ENCODE measurements around the gene IGF2BP2.

IGF2BP2 gene

DNA sequence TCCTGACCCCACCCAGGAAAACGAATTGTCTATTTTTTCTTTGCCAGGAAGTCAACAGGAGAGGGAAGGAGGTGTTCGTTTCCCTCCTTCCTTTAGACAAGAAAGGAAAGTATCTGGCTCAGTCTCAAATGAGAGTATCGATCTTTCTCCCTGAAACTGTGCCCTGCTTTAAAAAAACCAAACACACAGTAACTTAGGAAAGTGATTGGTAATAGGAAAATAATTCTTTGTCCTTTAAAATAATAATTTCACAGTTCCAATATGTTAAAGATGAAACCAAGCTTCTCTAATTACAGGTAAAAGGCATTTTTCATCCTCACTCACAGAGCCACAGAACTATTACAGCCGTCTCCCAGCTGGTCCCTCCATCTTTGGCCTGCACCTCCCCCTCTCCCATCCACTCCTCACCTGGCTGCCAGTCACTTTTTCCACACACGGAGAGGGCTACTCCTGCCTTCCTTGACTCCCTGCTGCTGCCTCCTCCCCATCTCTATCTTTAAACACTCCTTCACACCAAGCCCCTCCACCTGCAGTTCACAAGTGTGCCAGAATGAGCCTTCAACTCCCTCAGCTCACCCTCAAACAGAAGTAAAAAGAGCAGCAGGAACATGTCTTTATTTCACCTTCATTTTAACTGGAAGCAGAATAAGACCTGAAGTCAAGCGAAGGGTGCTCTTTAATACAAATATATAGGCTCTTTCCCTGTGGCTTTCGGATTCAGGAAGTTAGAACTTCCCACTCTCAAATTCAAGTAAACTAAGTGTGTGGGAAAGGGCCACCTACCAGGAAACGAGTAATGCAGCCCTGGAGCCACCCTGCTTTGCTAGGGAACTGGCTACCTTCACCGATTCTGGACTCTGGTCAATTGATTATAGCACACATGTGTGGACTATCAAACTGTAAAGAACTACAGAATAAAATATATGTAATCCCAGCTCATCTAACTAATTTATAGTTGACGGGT is 122.3 kb downstream of the IGF2BP2 start:
- TF ChIP-seq CREB1 (IDR thresholded peaks at IDR 0.05; ENCODE audit: low read depth), result no peak
- TF ChIP-seq RAD21 (IDR thresholded peaks at IDR 0.05; ENCODE audit: low read depth), result no peak
- TF ChIP-seq, protein P1, sequence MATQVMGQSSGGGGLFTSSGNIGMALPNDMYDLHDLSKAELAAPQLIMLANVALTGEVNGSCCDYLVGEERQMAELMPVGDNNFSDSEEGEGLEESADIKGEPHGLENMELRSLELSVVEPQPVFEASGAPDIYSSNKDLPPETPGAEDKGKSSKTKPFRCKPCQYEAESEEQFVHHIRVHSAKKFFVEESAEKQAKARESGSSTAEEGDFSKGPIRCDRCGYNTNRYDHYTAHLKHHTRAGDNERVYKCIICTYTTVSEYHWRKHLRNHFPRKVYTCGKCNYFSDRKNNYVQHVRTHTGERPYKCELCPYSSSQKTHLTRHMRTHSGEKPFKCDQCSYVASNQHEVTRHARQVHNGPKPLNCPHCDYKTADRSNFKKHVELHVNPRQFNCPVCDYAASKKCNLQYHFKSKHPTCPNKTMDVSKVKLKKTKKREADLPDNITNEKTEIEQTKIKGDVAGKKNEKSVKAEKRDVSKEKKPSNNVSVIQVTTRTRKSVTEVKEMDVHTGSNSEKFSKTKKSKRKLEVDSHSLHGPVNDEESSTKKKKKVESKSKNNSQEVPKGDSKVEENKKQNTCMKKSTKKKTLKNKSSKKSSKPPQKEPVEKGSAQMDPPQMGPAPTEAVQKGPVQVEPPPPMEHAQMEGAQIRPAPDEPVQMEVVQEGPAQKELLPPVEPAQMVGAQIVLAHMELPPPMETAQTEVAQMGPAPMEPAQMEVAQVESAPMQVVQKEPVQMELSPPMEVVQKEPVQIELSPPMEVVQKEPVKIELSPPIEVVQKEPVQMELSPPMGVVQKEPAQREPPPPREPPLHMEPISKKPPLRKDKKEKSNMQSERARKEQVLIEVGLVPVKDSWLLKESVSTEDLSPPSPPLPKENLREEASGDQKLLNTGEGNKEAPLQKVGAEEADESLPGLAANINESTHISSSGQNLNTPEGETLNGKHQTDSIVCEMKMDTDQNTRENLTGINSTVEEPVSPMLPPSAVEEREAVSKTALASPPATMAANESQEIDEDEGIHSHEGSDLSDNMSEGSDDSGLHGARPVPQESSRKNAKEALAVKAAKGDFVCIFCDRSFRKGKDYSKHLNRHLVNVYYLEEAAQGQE (IDR thresholded peaks at IDR 0.05; ENCODE audit: low read depth), result no peak
- no peak for TF ChIP-seq EGR1 (IDR thresholded peaks at IDR 0.05)
- TF ChIP-seq YY1 (IDR thresholded peaks at IDR 0.05; ENCODE audit: low read depth), result 0 out of 2 replicates have a peak, but pooled peaks have one; percentile 19
- TF ChIP-seq TAF1 (IDR thresholded peaks at IDR 0.05; ENCODE audit: low read depth), result no peak

- TF ChIP-seq TCF12 (IDR thresholded peaks at IDR 0.05; ENCODE audit: low read depth), result no peak
- no peak for TF ChIP-seq EP300 (IDR thresholded peaks at IDR 0.05; ENCODE audit: borderline replicate concordance)
- no peak for TF ChIP-seq TEAD4 (IDR thresholded peaks at IDR 0.05)
- TF ChIP-seq TAF1 (IDR thresholded peaks at IDR 0.05; ENCODE audit: low read depth), result no peak
- no peak for TF ChIP-seq EGR1 (IDR thresholded peaks at IDR 0.05)
- no peak for TF ChIP-seq FOXM1 (IDR thresholded peaks at IDR 0.05; ENCODE audit: borderline replicate concordance, low read depth)
- TF ChIP-seq, protein P2, sequence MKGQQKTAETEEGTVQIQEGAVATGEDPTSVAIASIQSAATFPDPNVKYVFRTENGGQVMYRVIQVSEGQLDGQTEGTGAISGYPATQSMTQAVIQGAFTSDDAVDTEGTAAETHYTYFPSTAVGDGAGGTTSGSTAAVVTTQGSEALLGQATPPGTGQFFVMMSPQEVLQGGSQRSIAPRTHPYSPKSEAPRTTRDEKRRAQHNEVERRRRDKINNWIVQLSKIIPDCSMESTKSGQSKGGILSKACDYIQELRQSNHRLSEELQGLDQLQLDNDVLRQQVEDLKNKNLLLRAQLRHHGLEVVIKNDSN (IDR thresholded peaks at IDR 0.05), result no peak
- no peak for TF ChIP-seq ZBTB7A (IDR thresholded peaks at IDR 0.05; ENCODE audit: low read depth)
- TF ChIP-seq, protein P1 (IDR thresholded peaks at IDR 0.05; ENCODE audit: low read depth), result no peak
- no peak for TF ChIP-seq RAD21 (IDR thresholded peaks at IDR 0.05; ENCODE audit: low read depth)
- TF ChIP-seq YY1 (IDR thresholded peaks at IDR 0.05; ENCODE audit: low read depth), result no peak
- no peak for TF ChIP-seq CREB1 (IDR thresholded peaks at IDR 0.05; ENCODE audit: low read depth)
Measured at GRCh38 chr3:185701611-185702261, 123.1 kb downstream of the IGF2BP2 start.

DNA sequence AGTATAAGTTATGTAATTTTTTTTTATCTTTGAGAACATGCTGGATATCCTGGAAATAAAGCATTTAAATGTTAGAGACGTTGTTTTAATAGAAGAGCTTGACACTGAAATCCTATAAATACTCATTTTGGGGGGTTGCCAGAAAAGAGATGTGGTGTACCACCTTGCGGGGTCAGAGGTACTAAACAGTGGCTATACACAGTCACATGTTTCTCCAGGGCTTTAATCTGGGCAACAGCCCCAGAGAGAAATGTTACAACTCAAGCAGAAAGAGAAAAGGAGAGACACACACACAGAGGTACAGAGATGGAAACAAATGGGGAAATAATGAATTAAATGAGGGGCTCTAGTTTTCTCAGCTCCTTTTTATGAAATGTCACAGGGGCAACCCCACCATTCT is 124.9 kb downstream of the IGF2BP2 start:
- TF ChIP-seq TCF12 (IDR thresholded peaks at IDR 0.05; ENCODE audit: low read depth), result no peak
- no peak for TF ChIP-seq RAD21 (IDR thresholded peaks at IDR 0.05; ENCODE audit: low read depth)
- TF ChIP-seq EP300 (IDR thresholded peaks at IDR 0.05; ENCODE audit: borderline replicate concordance), result no peak
- TF ChIP-seq YY1 (IDR thresholded peaks at IDR 0.05; ENCODE audit: low read depth), result no peak
- TF ChIP-seq FOXM1 (IDR thresholded peaks at IDR 0.05; ENCODE audit: borderline replicate concordance, low read depth), result no peak
- TF ChIP-seq TEAD4 (IDR thresholded peaks at IDR 0.05), result no peak
- no peak for TF ChIP-seq CEBPB (IDR thresholded peaks at IDR 0.05)
- no peak for TF ChIP-seq MAX (IDR thresholded peaks at IDR 0.05)
- TF ChIP-seq, protein P1 (IDR thresholded peaks at IDR 0.05; ENCODE audit: low read depth), result no peak
- no peak for TF ChIP-seq ZBTB7A (IDR thresholded peaks at IDR 0.05; ENCODE audit: low read depth)
- no peak for TF ChIP-seq NFIC (IDR thresholded peaks at IDR 0.05)
- TF ChIP-seq TAF1 (IDR thresholded peaks at IDR 0.05; ENCODE audit: low read depth), result no peak
- TF ChIP-seq, protein P2 (IDR thresholded peaks at IDR 0.05), result no peak

DNA sequence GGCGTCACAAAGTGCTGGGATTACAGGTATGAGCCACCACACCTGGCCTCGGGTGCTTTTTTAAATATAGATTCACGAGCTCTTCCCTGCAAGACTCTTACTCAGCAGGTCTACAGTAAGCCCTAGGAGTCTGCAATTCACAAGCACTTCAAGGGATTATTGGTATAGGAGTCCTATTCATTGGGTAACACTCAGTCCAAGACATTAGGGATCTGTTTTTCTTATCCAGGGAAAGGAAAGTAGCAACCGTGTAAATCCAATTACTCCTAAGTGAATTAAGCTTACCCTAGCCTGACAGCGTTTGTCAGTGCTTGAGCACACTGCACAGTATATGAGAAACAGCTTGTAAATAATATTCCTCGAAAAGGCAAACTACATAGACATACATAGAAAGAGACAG is 128.8 kb downstream of the IGF2BP2 start:
- no peak for TF ChIP-seq FOXM1 (IDR thresholded peaks at IDR 0.05; ENCODE audit: borderline replicate concordance, low read depth)
- TF ChIP-seq MAX (IDR thresholded peaks at IDR 0.05), result no peak
- TF ChIP-seq NFIC (IDR thresholded peaks at IDR 0.05), result no peak
- TF ChIP-seq, protein P1 (IDR thresholded peaks at IDR 0.05; ENCODE audit: low read depth), result no peak
- TF ChIP-seq YY1 (IDR thresholded peaks at IDR 0.05; ENCODE audit: low read depth), result no peak
- no peak for TF ChIP-seq RAD21 (IDR thresholded peaks at IDR 0.05; ENCODE audit: low read depth)
- TF ChIP-seq, protein P2 (IDR thresholded peaks at IDR 0.05), result no peak
- TF ChIP-seq EP300 (IDR thresholded peaks at IDR 0.05; ENCODE audit: borderline replicate concordance), result no peak
- no peak for TF ChIP-seq TAF1 (IDR thresholded peaks at IDR 0.05; ENCODE audit: low read depth)
- no peak for TF ChIP-seq ZBTB7A (IDR thresholded peaks at IDR 0.05; ENCODE audit: low read depth)
- no peak for TF ChIP-seq EGR1 (IDR thresholded peaks at IDR 0.05)
- no peak for TF ChIP-seq TEAD4 (IDR thresholded peaks at IDR 0.05)
- no peak for TF ChIP-seq CEBPB (IDR thresholded peaks at IDR 0.05)
- TF ChIP-seq TCF12 (IDR thresholded peaks at IDR 0.05; ENCODE audit: low read depth), result no peak
- TF ChIP-seq CREB1 (IDR thresholded peaks at IDR 0.05; ENCODE audit: low read depth), result no peak

All from Ishikawa (cell line).